GM18873 (cell line): ENCODE data around the gene LILRB3.
"Not testable (repeated sequence)": the region's sequence is repeated elsewhere in the genome, so short reads cannot be mapped to it uniquely, and the experiment has no call there.

ENCODE experiments used
- ATAC-seq: cut with Tn5 transposase; IDR thresholded peaks from one replicate; pipeline ENCODE4 v1.9.1; 2021; ENCODE audit warnings: mild to moderate bottlenecking, moderate library complexity, moderate number of reproducible peaks; ENCODE audit not compliant: unreplicated experiment, low FRiP score

LILRB3 gene

GRCh38 chr19:54191811-54192453 is 30.9 kb downstream of the LILRB3 start:
- ATAC-seq = no peak

GRCh38 chr19:54191011-54191810 is 31.6 kb downstream of the LILRB3 start, which contains the start of gene TSEN34:
TSS of gene TSEN34 (plus strand) at chr19:54191308. CDS start at chr19:54191365, 57 bp downstream.
- ATAC-seq = peak; percentile 13

- peak; percentile 43 for ATAC-seq
These were observed 32.2 kb downstream of the LILRB3 start for GRCh38 chr19:54190503-54191010.

GRCh38 chr19:54189735-54190502 is 32.9 kb downstream of the LILRB3 start:
- peak; percentile 45 for ATAC-seq

- ATAC-seq = peak; percentile 10
These were observed 33.6 kb downstream of the LILRB3 start, which contains the start of gene MBOAT7 for GRCh38 chr19:54189145-54189734. TSS of gene MBOAT7 (minus strand) at chr19:54189580. CDS start at chr19:54188508, 1,072 bp downstream.

- ATAC-seq = no peak
These were observed 34.5 kb downstream of the LILRB3 start for GRCh38 chr19:54188215-54188871.

- no peak for ATAC-seq
These were observed 35.8 kb downstream of the LILRB3 start for GRCh38 chr19:54186934-54187381.

GRCh38 chr19:54186351-54186750 is 36.5 kb downstream of the LILRB3 start:
- ATAC-seq = no peak

- ATAC-seq = no peak
These were observed 39.4 kb downstream of the LILRB3 start for GRCh38 chr19:54183431-54183830.

- not testable (repeated sequence) for ATAC-seq
These were observed 40.9 kb downstream of the LILRB3 start for GRCh38 chr19:54181894-54182293.

GRCh38 chr19:54180691-54181091 is 42.1 kb downstream of the LILRB3 start:
- no peak for ATAC-seq

GRCh38 chr19:54179921-54180461 is 42.8 kb downstream of the LILRB3 start:
- no peak for ATAC-seq

GRCh38 chr19:54179262-54179852 is 43.5 kb downstream of the LILRB3 start:
- ATAC-seq = no peak

- no peak for ATAC-seq
These were observed 44.1 kb downstream of the LILRB3 start for GRCh38 chr19:54178581-54179261.

GRCh38 chr19:54173951-54174834 is 48.6 kb downstream of the LILRB3 start:
- no peak for ATAC-seq

- ATAC-seq = no peak
These were observed 49.5 kb downstream of the LILRB3 start for GRCh38 chr19:54173359-54173699.

GRCh38 chr19:54172471-54173358 is 50.1 kb downstream of the LILRB3 start, which contains the start of gene TMC4:
TSS of gene TMC4 (minus strand) at chr19:54173160. CDS start at chr19:54173117, 43 bp downstream.
- ATAC-seq = no peak
